K562 (cell line): Measurements from ENCODE around the gene CCN2. TPM values are rescaled to one million over a fixed set of nuclear protein-coding genes. Genes with fewer than 3 reads are reported as not detected.

Source experiments
- ATAC-seq: fragments of 200-7000 bp; cut with Tn5 transposase; 3 replicates; pipeline ENCODE4 v1.9.1; 2020; ENCODE audit warnings: moderate library complexity
- BruUV-seq: library from RNA; stranded (reverse); fragments of 400-500 nt; replicated peaks from 2 replicates; lab custom pipeline; 2021; lab: Mats Ljungman, UMichigan
- CTCF ChIA-PET: fragments of 300-600 bp; formaldehyde crosslinking; extraction: SDS; loops from one replicate; lab custom pipeline; 2021; ENCODE audit warnings: low intra/inter-chr PET ratio; lab: Yijun Ruan, JAX
- POLR2A ChIA-PET: fragments of 300-600, 350-650 bp; sonication (Branson Sonifier 250); formaldehyde crosslinking; extraction: SDS; loops from one replicate; lab custom pipeline; 2021; ENCODE audit warnings: antibody characterized with exemption, inconsistent platforms; lab: Yijun Ruan, JAX
- DNase-seq, 4 experiments: peaks; one replicate each; pipeline versions ENCODE4 v3.0.0 to v3.0.0-alpha.2; 2011 to 2018; ENCODE audit warnings: low spot score in 3 of 4, mixed read lengths in 3 of 4; ENCODE audit errors: extremely low read depth in 1 of 4
- FAIRE-seq: peaks from 2 replicates; lab custom pipeline; 2011; peaks lifted over from hg19 to GRCh38; lab: Jason Lieb, UNC
- H2AFZ ChIP-seq: 2 replicates; pipeline ENCODE4 v1.6.0; 2011; ENCODE audit warnings: low read depth, low read length, control low read depth, inconsistent platforms
- H3K27ac ChIP-seq: fragments of 200-600 bp; 3 replicates; pipeline ENCODE4 v1.8.0; 2011; ENCODE audit warnings: low read depth, mild to moderate bottlenecking, control low read depth, inconsistent platforms, low read length, moderate library complexity, mixed read lengths; ENCODE audit errors: extremely low read depth
- H3K27me3 ChIP-seq, 2 experiments: fragments of 300-600 bp in 1 of 2; 2 replicates in 1 of 2; 3 replicates in 1 of 2; pipeline versions ENCODE4 v1.6.0 to v1.8.0; 2011; ENCODE audit warnings: inconsistent platforms in 2 of 2, low read length in 2 of 2, mild to moderate bottlenecking in 1 of 2, mixed read lengths in 1 of 2, moderate library complexity in 1 of 2; ENCODE audit not compliant: control insufficient read depth in 2 of 2, insufficient read depth in 2 of 2
- H3K36me3 ChIP-seq: fragments of 300-600 bp; 3 replicates; pipeline ENCODE4 v1.8.0; 2011; ENCODE audit warnings: mild to moderate bottlenecking, low read length, inconsistent platforms; ENCODE audit not compliant: control insufficient read depth, insufficient read depth
- H3K4me1 ChIP-seq, 2 experiments: fragments of 200-600 bp in 1 of 2; replicated peaks in 1 of 2; 2 replicates in 1 of 2; 3 replicates in 1 of 2; pipeline versions ENCODE4 v1.5.1 to v1.8.0; 2011; ENCODE audit warnings: inconsistent platforms in 2 of 2, low read length in 2 of 2, mild to moderate bottlenecking in 1 of 2, mixed read lengths in 1 of 2, moderate library complexity in 1 of 2; ENCODE audit not compliant: control insufficient read depth in 2 of 2, insufficient read depth in 2 of 2
- H3K4me2 ChIP-seq: 2 replicates; pipeline ENCODE4 v1.6.1; 2011; ENCODE audit warnings: low read length, control low read depth, inconsistent platforms, mixed read lengths; ENCODE audit not compliant: insufficient read depth
- H3K4me3 ChIP-seq: fragments of 200-600 bp; sonication (generic), shearing (Covaris generic); 2 replicates; pipeline ENCODE4 v1.5.1; 2016; ENCODE audit warnings: control low read depth, inconsistent platforms
- H3K79me2 ChIP-seq: fragments of 200-600 bp; 3 replicates; pipeline ENCODE4 v1.8.0; 2011; ENCODE audit warnings: low read length, inconsistent platforms; ENCODE audit not compliant: control insufficient read depth, insufficient read depth
- H3K9ac ChIP-seq, 2 experiments: 2 replicates each; pipeline versions ENCODE4 v1.6.0 to v1.6.1; 2011; ENCODE audit warnings: low read depth in 2 of 2, low read length in 2 of 2, control low read depth in 1 of 2, inconsistent platforms in 1 of 2, mild to moderate bottlenecking in 1 of 2, mixed read lengths in 1 of 2; ENCODE audit not compliant: insufficient read depth in 1 of 2
- H3K9me1 ChIP-seq: one replicate; pipeline ENCODE4 v1.6.0; 2011; ENCODE audit warnings: inconsistent platforms, mild to moderate bottlenecking, low read length, moderate library complexity; ENCODE audit not compliant: control insufficient read depth, insufficient read depth
- H3K9me3 ChIP-seq: replicated peaks from 2 replicates; pipeline ENCODE4 v1.5.1; 2011; ENCODE audit warnings: low read depth, low read length, inconsistent platforms; ENCODE audit not compliant: control insufficient read depth, insufficient read depth
- H4K20me1 ChIP-seq: replicated peaks from 2 replicates; pipeline ENCODE4 v1.6.1; 2011; ENCODE audit warnings: low read length, inconsistent platforms, mixed read lengths; ENCODE audit not compliant: control insufficient read depth, insufficient read depth
- BACH1 ChIP-seq: fragments of 200-800 bp; sonication (Bioruptor generic); IDR thresholded peaks from 2 replicates; pipeline ENCODE4 v1.6.1; 2016; ENCODE audit warnings: missing genetic modification characterization, missing compliant biosample characterization
- CC2D1A ChIP-seq: fragments of 450-650 bp; IDR thresholded peaks from 2 replicates; pipeline ENCODE4 v1.6.1; 2017; ENCODE audit warnings: mild to moderate bottlenecking
- CEBPG ChIP-seq, 3 experiments: fragments of 200-800 bp in 1 of 3; sonication (Bioruptor generic) in 1 of 3; sonication (generic) in 1 of 3; formaldehyde crosslinking in 1 of 3; IDR thresholded peaks in 2 of 3; conservative IDR thresholded peaks in 1 of 3; 2 replicates each; pipeline versions ENCODE4 v1.6.1 to v1.8.0; 2016 to 2022; ENCODE audit warnings: missing compliant biosample characterization in 2 of 3, missing genetic modification characterization in 2 of 3, mild to moderate bottlenecking in 1 of 3, missing genetic modification reagents in 1 of 3
- ESRRA ChIP-seq: fragments of 450-650 bp; IDR thresholded peaks from 2 replicates; pipeline ENCODE4 v1.6.1; 2014; ENCODE audit warnings: low read depth, mild to moderate bottlenecking, moderate library complexity, borderline replicate concordance
- FUS ChIP-seq: fragments of 200-400 bp; formaldehyde crosslinking; optimal IDR thresholded peaks from 2 replicates; pipeline ENCODE3; 2017; ENCODE audit warnings: low read depth, low read length
- HLTF ChIP-seq: fragments of 450-650 bp; IDR thresholded peaks from 2 replicates; pipeline ENCODE4 v1.6.1; 2016
- IRF2 ChIP-seq: sonication (generic); formaldehyde crosslinking; IDR thresholded peaks from 2 replicates; pipeline ENCODE4 v1.8.1; 2022; ENCODE audit warnings: mild to moderate bottlenecking, missing genetic modification reagents
- MAFG ChIP-seq: fragments of 450-650 bp; conservative IDR thresholded peaks from 2 replicates; pipeline ENCODE4 v1.6.1; 2016; ENCODE audit warnings: missing genetic modification characterization, missing compliant biosample characterization
- OTX1 ChIP-seq: fragments of 450-650 bp; formaldehyde crosslinking; IDR thresholded peaks from 2 replicates; pipeline ENCODE4 v1.4.0; 2022; ENCODE audit warnings: mild to moderate bottlenecking
- THRAP3 ChIP-seq: fragments of 450-650 bp; IDR thresholded peaks from 2 replicates; pipeline ENCODE4 v1.6.1; 2016; ENCODE audit warnings: mild to moderate bottlenecking, inconsistent platforms, borderline replicate concordance
- ZBTB17 ChIP-seq: fragments of 450-650 bp; formaldehyde crosslinking; IDR thresholded peaks from 2 replicates; pipeline ENCODE4 v1.4.0; 2020; ENCODE audit warnings: mild to moderate bottlenecking
- ZBTB7A ChIP-seq: IDR thresholded peaks from 2 replicates; pipeline ENCODE4 v1.6.1; 2011; ENCODE audit warnings: low read depth, mild to moderate bottlenecking, low read length, moderate library complexity, borderline replicate concordance; ENCODE audit not compliant: control insufficient read depth
- ZBTB8A ChIP-seq: fragments of 450-650 bp; IDR thresholded peaks from 2 replicates; pipeline ENCODE4 v1.6.1; 2018; ENCODE audit warnings: mild to moderate bottlenecking, moderate library complexity; ENCODE audit not compliant: partially characterized antibody
- ZKSCAN1 ChIP-seq: fragments of 150-350 bp; IDR thresholded peaks from 2 replicates; pipeline ENCODE4 v1.6.1; 2016; ENCODE audit warnings: low read depth, low read length
- ZNF165 ChIP-seq: fragments of 250-450 bp; sonication (Bioruptor Pico); IDR thresholded peaks from 2 replicates; pipeline ENCODE4 v1.4.0; 2020; ENCODE audit warnings: borderline replicate concordance
- ZNF316 ChIP-seq: fragments of 450-650 bp; IDR thresholded peaks from 2 replicates; pipeline ENCODE4 v1.6.1; 2016
- WGBS: fragments of 100-300 bp; shearing (Covaris generic); methylation state at CpG from one replicate; pipeline ENCODE4 v1.1.6; 2016; ENCODE audit warnings: low coverage, mixed read lengths; ENCODE audit not compliant: insufficient coverage; ENCODE audit errors: missing lambda C conversion rate; 5-methylcytosine and 5-hydroxymethylcytosine counted together
- in situ Hi-C: fragments of 300-500 bp; cut with MboI; formaldehyde crosslinking; loops from 4 replicates; pipeline ENCODE4 v1.15.0; 2018; ENCODE audit warnings: inconsistent platforms, mixed read lengths
- intact Hi-C: fragments of 100-400 bp; cut with micrococcal nuclease; formaldehyde crosslinking; loops from 2 replicates; pipeline ENCODE4 v1.14.2; 2022
- polyA plus RNA-seq, 8 experiments: library from polyadenylated mRNA; depleted of rRNA in 4 of 8; stranded (reverse) in 5 of 8; unstranded in 3 of 8; fragments of >200 nt; fragmentation: Nextera tagmentation in 2 of 8; fragmentation: Illumina TruSeq in 1 of 8; extraction: Ambion mirVana in 2 of 8; extraction: Trizol in 1 of 8; gene quantifications; 2 replicates each; pipeline versions ENCODE4 v1.2.1 to v1.2.3, GENCODE V29; 2011 to 2014; ENCODE audit warnings: inconsistent platforms in 1 of 8, missing spikeins in 1 of 8
- total RNA-seq, 7 experiments: library from RNA; depleted of rRNA in 6 of 7; stranded (reverse); fragments of >200 nt in 6 of 7; fragmentation: Illumina TruSeq in 2 of 7; extraction: Trizol in 2 of 7; gene quantifications; 2 replicates each; pipeline versions ENCODE4 v1.2.1 to v1.2.3, GENCODE V29; 2011 to 2021; ENCODE audit warnings: low replicate concordance in 1 of 7
- TF ChIP-seq, protein P1 (sequence below): fragments of 150-350 bp; conservative IDR thresholded peaks from 2 replicates; pipeline ENCODE4 v1.6.1; 2014; ENCODE audit warnings: low read length
- TF ChIP-seq, protein P2 (sequence below): fragments of 450-650 bp; formaldehyde crosslinking; IDR thresholded peaks from 2 replicates; pipeline ENCODE4 v1.4.0; 2022; ENCODE audit warnings: missing genetic modification characterization

CCN2 gene
- total and polyA plus RNA-seq, 9 of the 15 experiments (the other 6 are each of a cell fraction or from before 2014, with no cell fraction given) = 0.40 TPM; not detected in 8

DNA sequence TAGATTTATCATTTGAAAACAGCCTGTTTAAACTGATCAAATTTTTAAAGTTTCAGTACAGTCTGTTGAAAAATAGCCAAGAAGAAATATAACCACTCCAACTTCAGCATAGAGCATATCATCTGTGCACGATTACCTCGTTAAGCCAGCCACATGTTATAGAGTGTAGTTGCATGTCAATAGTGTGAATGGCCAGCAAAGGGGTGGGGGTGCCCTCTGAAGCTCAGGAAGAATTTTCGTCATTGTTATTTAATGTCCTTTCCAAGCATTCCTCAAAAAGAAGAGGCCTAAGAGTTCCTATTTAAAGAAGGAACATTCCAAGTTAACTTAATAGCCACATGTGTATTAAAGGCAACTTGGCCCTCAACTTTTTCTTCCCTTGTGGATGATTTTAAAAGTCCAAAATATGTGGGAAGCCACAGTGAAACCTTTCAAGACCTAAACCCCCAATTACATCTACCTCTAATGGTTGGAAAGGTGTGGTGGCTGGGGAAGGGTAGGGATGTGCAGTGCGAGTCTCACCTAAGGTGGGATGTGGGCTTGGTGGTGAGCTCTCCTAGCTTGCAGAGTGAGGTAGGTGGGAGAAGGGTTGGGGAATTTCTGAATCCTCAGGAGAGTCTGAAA lies 1.8 kb upstream of the CCN2 start (continued):
- no peak for TF ChIP-seq ZBTB8A
- no peak for TF ChIP-seq ZBTB17 (CRISPR knock-in tag)
- TF ChIP-seq ZKSCAN1 = no peak

DNA sequence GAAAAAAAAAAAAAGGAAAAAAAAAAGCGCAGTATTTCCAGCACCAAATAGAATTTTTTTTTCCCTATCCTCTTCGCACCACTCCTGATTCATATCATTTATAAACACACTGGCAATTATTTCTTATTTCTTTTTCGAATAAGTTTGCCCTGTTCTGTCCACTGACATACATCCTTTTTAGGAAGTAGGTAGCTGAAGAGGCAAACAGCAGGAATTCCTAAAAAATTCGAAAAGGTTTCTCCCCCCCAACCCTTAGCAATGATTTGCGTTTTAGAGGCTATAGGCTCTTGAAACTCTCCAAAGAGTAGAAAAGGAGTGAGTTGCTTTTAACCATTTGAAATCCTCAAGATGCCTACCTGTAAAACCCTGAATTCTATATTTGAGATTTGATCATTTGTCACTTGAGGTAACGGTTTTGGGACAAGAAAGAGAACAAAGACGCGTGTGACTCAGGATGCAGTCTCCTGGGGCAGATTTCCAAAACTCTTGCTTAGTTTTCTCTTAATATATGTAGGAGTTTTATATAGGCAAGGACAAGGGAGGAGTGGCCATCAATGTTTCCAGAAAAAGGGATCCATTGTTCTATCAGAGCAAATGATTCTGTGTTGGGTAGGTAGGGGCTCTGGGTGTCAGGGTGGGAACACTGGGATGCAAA lies 531 bp upstream of the CCN2 start:
- H3K9me3 ChIP-seq = no peaks in the 10 kb centered on the region
- no peaks in the 10 kb centered on the region for H3K36me3 ChIP-seq
- no peak overlapping the region for H3K4me3 ChIP-seq
- peaks cover 0 to 5% of the 10 kb centered on the region in 2 experiments; a peak in 1 of 5 replicates for H3K4me1 ChIP-seq
- POLR2A ChIA-PET = no interaction called here
- no peak overlapping the region for H3K4me2 ChIP-seq
- H3K79me2 ChIP-seq = no peaks in the 10 kb centered on the region
- 6% methylated on average over 7 of the region's 8 CpGs for WGBS
- no peak for FAIRE-seq
- no peak overlapping the region for H3K27ac ChIP-seq
- H3K9me1 ChIP-seq = no peaks in the 10 kb centered on the region
- no TSS peak for BruUV-seq
- no peak overlapping the region for H2AFZ ChIP-seq
- no peaks in the 10 kb centered on the region for H4K20me1 ChIP-seq
- in situ Hi-C loops = no loop called here
- CTCF ChIA-PET = no interaction called here
- peaks cover 5 to 14% of the 10 kb centered on the region in 2 experiments; a peak in 4 of 5 replicates for H3K27me3 ChIP-seq
- ATAC-seq = no peak
- no peak overlapping the region for H3K9ac ChIP-seq
- intact Hi-C loops = no loop called here
- DNase-seq = no peak
- TF ChIP-seq ESRRA (no peak), ZKSCAN1 (no peak), CC2D1A (no peak), FUS (no peak), IRF2 (CRISPR knock-in tag) (no peak), ZNF165 (CRISPR knock-in tag) (no peak), BACH1 (no peak), THRAP3 (no peak), ZBTB7A (no peak), CEBPG (CRISPR knock-in tag; IDR thresholded peaks at IDR 0.05) (no peak), CEBPG (tag; conservative IDR thresholded peaks at IDR 0.05 in 1 of 2, IDR thresholded peaks at IDR 0.05 in 1 of 2) (no peak), ZNF316 (no peak), OTX1 (CRISPR knock-in tag) (no peak), MAFG (no peak), HLTF (no peak)
- TF ChIP-seq, protein P1, sequence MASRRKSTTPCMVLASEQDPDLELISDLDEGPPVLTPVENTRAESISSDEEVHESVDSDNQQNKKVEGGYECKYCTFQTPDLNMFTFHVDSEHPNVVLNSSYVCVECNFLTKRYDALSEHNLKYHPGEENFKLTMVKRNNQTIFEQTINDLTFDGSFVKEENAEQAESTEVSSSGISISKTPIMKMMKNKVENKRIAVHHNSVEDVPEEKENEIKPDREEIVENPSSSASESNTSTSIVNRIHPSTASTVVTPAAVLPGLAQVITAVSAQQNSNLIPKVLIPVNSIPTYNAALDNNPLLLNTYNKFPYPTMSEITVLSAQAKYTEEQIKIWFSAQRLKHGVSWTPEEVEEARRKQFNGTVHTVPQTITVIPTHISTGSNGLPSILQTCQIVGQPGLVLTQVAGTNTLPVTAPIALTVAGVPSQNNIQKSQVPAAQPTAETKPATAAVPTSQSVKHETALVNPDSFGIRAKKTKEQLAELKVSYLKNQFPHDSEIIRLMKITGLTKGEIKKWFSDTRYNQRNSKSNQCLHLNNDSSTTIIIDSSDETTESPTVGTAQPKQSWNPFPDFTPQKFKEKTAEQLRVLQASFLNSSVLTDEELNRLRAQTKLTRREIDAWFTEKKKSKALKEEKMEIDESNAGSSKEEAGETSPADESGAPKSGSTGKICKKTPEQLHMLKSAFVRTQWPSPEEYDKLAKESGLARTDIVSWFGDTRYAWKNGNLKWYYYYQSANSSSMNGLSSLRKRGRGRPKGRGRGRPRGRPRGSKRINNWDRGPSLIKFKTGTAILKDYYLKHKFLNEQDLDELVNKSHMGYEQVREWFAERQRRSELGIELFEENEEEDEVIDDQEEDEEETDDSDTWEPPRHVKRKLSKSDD = no peak
- TF ChIP-seq, protein P2, sequence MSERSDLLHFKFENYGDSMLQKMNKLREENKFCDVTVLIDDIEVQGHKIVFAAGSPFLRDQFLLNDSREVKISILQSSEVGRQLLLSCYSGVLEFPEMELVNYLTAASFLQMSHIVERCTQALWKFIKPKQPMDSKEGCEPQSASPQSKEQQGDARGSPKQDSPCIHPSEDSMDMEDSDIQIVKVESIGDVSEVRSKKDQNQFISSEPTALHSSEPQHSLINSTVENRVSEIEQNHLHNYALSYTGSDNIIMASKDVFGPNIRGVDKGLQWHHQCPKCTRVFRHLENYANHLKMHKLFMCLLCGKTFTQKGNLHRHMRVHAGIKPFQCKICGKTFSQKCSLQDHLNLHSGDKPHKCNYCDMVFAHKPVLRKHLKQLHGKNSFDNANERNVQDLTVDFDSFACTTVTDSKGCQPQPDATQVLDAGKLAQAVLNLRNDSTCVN (CRISPR knock-in tag) = no peak
